GM19238 (cell line): ENCODE measurements around the gene AMBP.
"Not testable (repeated sequence)": the region's sequence is repeated elsewhere in the genome, so short reads cannot be mapped to it uniquely, and the experiment has no call there.

Experiments
- DNase-seq: peaks from one replicate; pipeline ENCODE4 v3.0.0; 2011; ENCODE audit warnings: low spot score; ENCODE audit not compliant: insufficient read length

Gene AMBP

DNA sequence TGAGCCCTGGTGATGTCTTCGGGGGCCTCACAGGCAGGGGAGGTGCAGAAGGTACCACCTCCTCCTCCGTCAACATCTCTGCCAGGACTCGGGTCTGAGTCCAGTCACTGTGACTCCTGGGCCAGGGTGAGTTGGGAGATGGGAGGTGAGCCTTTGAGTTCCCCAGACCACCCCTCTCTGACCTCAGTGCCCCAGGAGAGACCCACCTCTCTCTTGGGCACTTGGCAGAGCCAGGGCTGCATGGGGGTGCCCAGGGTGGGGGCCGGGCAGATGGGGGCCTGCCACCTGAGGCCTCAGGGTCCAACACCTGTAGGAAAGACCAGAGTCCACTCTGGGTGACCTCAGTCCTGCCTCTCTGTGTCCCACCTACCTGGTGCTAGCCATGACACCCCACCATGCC, 14.2 kb upstream of the AMBP start:
- no peak for DNase-seq

DNA sequence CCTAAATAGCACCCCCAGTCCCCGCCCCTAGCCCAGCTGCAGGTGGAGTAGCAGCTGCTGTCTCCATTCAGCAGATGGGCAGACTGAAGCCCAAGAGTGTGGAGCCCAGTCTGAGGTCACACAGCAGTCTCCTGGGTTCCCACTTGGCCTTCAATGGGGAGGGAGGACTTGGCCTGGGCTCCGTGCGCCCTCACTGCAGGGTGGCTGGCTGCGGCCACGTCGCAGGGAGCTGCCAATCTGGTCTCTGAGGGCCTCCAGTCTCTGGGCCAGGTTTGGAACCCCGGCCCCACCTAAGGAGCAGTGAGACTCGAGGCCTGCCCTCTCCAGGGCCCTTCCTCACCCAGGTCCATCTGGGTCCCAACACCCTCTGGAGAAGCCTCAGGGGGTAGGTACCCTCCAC, 13.6 kb upstream of the AMBP start:
- DNase-seq: no peak

DNA sequence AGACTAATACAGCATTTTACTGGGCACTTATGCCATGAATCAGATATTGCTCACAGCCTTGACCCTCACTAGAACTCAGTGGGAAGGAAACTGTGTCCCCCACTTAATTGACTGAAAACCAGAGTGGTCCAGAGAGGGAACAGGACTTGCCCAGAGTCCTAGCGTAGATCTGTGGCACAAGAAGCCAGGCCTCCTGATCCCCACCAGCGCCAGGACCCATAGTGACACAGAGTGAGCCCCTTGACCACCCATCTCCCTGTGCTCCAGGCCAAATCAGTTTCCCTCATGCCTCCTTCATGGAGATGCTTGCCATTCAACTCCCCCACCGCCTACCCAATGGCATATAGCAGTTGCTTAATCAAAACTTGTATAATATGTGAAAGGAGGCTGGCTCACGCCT, 12.7 kb upstream of the AMBP start:
- DNase-seq: no peak

DNA sequence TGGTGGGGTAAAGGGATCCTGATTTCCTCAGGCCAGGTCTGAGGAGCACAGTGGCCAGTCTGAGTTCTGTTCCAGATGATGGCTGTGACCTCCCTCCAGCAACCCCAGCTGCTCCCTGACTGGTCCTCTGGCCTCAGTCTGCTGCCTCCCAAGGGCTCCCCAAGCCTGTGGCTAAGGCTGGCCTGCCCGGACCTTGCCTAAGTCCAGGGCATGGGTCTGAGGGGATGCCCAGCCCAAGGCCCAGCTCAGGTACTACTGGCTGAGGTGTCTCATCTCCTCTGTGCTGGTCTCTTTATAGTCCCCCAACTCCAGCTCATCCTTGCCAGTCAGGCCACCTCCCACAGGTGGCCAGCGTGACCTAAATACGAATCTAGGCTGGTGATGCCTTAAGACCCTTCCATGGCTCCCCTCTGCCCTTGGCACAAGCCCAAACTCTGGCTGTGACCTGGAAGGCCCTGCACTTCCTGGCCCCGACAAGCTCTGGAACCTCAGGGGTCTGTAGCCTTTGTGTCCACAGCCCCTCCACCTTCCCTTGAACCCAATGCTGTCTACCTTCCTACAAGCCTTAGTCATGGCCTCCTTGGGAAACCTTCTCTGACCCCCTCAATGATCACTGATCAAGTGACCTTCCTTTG, 11.2 kb upstream of the AMBP start:
- DNase-seq: no peak

DNA sequence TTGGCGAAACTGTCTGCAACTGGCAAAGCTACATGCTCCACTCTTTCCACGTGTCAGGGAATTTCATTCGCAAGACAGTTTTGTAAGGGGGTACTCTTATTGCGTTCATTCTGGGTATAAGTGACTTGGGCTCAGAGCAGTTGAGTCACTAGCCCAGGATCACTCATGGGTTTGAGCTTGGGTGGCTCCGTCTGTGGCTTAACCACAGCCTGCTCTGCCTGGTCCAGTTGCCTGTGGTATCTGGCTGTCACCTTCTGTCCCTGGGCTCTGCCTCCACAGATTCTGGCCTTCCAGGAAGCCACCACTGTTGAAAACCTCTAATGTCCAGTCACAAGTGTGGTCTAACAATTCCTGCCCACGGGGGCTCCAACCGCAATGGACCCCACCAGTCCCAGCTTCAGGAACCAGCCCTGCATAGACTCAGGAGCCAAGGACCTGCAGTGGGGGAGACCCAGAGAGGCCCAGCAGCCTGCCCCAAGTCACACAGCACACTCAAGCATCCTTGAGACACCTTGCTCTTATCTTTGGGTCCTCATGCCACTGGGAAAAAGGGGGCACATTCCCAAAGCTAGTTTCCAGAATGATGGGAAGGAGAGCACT, 10.6 kb upstream of the AMBP start:
- DNase-seq: no peak

DNA sequence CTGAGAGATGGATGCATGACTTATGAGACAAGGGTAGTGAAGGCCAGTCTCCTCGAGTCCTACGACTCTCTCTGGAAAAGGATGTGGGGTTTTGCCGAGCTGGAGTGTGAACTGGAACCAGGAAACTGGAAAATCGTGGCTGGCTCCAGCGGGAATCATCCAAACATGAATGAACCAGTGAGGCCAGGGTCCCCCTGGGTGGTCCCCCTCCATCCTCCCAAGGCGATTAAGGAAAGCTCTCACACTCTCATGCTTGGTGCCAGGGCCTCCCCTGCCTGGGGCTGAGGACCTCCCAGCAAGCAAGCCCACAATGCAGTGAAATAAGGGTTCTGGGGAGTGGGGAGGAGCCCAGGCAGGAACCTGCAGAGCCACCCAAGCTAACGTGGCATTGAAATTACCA, 9.6 kb upstream of the AMBP start:
- DNase-seq: no peak

DNA sequence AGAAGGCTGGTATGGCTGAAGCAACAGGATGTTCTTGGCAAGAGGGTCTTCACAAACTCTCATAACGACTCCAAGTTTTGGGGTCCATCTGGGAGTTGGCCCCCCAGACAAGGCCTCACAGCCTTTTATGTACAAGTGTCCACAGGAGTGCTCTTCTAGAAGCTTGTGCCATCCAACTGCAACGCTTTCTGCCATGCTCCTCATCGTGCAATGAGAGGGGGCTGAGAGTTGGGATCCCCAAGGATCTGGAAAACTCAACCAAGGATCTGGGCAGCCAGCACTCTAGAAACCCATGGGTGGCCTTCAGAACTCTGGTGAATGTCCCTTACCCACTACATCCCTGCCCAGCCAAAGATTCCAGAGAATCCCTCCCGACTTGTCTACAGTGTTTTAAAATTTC, 8.5 kb upstream of the AMBP start:
- DNase-seq: no peak

DNA sequence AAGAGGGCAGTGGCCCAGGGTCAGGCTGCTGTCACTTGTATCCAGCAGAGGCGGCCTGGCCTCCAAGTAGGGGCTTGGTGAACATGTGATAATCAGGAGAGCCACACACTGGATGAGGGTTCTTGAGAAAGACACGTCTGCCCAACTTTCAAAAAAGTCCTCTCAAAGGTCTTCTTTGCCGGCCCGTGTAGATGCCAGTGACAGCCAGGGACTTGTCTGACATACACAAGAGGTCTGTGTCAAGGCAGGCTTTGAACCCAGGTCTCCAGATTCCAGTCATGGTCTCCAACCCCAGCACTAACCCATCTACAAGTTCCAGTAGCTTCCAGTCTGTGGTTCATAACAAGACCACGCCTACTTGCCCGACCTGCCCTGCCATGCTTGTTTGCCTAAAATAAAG, 7.9 kb upstream of the AMBP start:
- no peak for DNase-seq

DNA sequence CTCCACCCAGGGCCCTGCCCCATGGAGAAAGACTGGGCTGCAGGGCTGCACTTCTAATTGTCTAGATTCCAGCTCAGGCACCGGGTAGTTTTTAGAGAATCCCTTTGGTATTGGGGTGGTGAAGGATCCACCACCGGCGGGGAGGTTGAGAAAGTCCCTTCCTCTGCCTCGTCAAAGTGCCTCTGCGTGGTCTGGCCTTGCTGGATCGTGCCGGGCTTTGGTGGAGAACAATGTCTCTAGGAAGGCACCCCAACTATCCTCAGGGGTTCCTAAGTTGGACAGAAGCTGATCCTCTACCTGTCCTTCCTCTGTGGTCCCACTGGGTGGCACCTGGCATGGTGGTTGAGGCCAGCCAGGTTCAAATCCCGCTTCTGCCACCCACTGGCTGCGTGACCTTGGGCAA, 7.3 kb upstream of the AMBP start:
- DNase-seq: no peak

DNA sequence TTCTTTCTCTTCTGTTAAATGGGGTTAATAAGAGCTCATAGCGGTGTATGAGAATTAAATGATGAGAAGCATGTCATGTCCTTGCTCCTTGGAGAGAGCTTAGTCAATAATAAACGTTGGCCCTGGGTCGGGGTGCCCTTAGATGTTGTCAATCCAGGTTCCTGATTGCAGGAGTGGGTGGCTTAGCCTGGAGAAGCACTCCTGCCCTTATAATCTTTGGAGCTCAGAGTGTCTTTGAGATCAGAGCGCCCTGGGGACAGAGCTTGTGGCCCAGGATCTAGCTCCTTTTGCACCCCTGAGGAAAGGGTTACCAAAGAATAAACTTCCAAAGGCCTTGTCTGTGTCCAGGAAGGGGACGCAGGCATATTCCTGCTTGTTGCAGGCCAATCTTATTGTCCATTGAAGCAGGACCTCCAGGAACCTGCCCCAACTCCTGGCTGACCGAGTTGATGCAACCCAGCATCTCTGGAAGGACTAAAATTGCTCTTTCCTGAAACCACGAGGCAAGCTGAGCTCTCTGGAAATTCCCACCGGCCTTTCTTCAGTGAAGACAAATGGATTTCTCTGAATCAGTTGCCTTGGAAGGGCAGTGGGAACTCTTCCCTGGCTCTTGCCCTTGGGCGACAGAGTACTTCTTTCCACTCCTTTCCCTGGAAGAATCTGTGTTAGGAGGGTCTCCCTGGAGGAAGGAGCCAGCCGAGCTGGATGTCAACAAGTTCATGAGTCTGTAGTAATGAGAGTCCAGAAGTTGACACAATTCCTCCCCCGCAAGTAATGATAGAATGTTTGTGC, 6.4 kb upstream of the AMBP start:
- DNase-seq: no peak

DNA sequence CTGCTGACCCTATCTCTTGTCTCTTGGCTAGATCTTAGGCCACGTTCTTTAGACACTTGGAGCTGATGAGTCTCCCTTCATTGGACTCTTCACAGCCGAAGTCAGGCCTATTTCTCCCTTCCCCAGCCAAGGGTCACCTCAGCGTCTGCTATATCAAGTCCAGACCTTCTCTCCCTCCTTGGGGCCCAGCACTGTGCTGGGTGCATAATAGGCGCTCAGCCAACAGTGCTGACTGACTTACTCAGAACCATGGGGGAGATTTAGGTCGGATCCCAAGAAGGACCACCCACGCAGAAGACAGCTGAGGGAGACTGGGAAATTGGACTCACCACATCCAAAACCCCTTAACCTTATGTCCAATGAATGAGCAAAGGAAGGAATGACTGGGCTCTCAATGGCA, 5.6 kb upstream of the AMBP start:
- DNase-seq: no peak

DNA sequence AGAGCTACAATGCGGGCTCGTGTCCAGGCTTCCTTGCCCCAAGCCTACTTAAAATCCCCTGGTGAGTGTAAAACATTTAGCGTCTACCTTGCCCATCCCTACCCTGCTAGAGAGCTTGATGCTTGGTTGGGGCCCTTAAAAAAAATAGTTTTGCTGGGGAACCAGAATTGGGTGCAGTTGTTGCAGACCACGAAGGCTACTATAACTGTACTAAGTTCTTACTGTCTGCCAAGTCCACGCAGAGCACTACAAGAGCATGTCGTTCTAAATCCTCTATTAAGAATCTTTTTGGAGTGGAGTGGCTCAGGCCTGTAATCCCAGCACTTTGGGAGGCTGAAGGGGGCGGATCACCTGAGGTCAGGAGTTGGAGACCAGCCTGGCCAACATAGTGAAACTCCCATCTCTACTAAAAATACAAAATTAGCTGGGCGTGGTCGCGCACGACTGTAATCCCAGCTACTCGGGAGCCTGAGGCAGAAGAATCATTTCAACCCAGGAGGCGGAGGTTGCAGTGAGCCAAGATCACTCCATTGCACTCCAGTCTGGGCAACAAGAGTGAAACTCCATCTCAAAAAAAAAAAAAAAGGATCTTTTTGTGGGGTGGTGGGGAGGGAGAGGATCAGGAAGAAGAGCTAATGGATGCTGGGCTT, 4.8 kb upstream of the AMBP start:
- not testable (repeated sequence) for DNase-seq

DNA sequence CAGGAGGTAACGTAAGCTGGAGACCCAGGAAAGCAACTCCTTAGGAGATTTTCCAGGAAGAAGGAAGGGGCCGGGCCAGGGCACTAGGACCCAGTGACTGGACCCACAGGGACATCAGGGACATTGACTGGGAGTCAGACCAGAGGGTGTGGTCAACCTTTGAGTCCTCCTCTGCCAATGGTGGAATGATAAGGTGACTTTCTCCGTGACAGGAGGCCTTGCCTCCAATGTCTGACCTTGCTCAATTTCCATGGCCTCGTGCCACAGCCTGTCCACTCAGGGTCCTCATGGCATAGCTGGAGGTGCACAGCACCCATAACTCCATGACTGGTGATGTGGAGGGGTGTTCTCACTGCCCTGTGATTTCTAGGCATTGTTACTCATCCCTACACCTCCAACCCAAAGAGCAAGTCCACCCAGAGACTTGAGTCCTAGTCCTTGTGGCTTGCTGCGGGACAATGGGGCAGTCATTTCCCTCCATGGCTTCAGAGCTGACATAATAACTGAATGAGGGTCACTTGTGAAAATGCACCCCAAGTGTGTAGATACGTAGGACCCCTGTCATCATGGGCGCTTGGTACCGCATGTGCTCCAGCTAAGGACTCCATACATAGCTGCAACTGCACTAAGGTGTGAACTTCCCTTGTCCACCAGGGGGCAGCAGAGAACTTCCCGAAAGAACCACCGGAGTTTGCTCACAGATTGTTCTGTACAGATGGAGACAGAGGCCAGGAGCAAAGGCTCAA, 4.1 kb upstream of the AMBP start:
- DNase-seq: peak; percentile 69

DNA sequence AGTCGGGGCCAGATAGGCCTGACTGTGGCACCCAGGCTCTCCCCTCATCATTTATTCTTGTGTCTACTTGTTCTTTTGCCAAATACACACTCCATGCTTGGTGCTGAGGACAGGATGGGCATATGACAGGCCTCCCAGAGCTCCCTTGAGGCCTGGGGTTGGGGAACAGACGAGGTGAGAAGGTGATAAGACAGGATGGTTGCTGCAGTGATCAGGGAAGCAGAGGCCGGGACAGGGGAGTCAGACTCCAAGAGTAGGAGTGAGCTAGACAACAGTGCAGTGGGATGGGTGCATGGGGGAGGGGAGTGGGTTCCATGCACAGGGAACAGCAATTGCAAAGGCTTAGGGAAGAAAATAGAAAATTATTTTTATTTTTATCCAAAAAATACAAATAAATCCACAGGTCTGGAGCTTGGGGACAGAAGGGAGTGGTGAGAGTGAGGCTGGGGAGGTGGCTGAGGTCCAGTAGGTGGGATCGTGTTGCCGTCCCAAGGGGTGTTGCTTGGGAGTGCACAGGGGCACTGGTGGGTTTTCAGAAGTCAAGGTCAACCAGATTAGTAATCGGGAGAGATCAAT, 3.4 kb upstream of the AMBP start:
- DNase-seq: no peak

DNA sequence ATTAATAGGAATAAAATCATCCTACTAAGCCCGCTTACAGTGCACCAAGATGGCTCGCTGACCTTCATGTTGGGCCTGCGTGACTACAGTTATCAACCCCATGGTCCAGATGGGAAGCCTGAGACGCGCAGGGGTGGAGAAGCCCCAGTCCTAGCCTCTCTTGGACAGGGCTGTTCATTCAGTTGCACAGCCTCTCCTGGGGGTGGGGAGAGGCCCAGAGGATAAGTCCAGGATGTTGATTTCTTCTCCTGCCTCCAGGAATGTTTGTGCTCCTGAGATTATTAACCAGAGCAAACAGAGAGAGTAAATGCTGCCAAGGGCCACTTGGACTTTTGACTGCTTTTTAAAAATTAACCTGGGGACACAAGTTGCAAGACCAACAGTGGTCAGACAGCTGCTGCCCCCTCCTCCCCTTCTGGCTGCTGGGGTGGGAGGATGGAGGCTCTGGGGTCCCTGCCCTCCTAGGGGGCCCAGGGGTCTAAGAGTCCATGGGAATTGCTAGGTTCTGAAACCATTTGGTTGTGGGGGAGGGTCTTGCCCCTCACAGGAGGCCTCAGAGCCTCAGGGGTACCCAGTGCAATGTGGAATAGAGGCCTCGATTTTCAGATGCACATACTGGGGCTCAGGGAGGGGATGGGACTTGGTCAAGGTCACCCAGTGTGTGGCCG, 2.8 kb upstream of the AMBP start:
- no peak for DNase-seq

DNA sequence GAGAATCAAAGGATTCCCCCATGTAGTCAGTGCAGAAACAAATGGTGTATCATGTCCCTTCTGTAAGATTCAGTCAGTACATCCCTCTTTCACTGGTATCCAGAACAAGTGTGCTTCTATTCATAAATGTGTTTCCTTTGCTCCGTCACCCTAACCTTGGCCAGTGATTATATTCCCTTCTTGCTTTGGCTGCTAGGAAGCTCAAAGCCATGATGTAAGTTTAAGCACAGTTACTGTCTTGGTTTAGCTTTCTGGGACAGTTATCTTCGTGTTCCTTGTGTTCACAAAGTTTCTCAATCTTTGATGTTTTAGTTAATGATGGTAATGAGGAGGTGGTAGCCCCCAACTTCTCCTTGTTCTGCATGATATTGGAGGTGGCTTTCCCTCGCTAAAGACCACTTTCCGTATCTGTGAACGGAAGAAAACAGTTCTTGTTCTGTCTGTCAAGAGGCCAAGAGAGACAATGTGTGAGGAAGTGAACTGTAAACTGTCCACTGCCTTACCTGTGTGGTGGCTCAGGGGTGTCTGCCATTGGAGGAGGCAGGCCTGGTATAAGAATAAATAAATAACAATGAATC, 2.2 kb upstream of the AMBP start:
- no peak for DNase-seq

DNA sequence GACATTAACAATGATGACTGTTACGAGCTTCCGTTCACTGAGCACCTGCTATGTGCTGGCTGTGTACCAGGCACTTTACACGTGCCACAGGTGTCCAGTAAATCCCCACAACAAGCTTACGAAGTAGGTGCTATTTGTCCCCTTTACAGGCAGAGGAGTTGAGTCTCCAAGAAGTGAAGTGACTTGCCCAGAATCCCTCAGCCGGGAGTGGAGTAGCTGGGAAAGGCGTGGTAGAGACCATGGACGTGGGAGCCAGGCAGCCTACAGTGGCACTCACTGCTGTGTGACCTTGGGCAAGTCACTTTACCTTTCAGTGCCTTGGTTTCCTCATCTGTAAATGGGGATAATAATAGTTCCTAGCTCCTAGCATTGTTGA, 669 bp upstream of the AMBP start:
- no peak for DNase-seq

DNA sequence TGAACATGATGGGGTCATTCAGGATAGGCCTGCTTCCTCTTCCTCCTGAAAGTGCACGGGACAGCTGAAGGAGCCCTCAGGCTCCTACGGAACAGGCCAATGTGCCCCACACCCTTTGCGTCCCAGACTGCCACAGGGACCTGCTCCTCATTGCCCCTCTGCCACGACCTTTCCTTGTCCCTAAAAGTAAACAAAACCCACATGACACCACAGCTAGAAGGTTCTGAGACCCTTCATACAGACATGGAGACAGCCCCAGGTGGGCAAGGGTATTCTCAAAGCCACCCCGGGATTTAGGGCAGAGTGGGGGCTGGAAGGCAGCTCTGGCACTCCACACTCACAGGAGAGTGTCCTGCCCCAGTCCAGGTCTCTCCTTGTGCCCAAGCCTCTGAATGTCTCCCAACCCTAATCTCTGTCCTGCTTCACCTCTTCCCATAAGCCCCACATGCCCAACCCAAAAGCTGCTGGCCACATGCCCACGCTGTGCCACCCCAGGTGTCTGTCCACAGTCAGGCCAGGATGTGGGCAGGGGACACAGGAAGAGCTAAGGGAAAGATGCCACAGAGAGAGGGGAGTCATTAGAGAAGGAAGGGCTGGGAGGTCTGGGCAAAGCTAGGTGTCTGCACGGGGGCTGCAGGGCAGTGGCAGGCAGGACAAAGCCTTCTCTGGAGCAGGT, 800 bp downstream of the AMBP start:
- no peak for DNase-seq

DNA sequence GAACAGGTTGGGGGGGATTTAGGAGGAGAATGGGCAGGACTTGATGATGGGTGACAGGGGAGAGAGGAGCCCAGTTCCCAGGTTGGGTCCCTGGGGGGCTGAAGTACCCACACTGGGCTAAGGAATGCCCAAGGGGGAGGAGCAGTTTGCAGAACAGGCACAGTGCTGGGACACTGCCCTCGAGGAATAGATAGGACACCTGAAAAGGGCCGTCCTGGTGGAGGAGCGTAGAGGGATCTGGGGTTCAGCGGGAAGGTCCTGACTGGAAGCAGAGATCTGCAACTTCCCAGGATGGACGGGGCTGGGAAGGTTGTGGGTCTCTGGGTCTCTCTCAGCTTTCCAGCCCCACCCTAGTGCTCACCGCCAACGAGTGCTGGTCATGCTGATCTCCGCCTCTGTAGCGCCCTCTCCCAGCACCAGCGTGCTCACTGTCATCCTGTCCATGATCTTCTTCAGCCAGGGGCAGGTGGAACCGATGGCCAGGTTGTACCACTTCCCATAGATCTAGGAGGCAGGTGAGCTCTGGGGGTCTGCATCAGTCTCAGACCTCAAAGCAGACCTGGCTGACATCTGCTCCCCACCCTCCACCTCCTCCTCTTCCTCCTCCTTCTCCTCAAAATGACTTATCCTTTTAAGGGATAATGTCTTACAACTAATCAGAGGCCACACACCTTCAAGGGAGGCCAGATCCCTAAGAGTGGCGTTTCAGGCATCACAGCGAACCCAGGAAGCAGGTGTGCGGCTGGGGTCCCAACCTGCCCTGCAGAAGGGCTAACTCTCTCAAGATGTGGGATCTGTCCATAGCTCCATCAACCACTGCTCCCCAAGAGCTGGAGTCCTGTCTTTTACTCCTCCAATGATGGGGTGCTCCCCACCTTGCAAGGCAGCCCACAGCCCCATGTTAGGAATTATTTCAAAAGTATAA, 1.6 kb downstream of the AMBP start:
- no peak for DNase-seq
